ENCODE measurements around the gene MYCBP2.
"Not testable (repeated sequence)": the region's sequence is repeated elsewhere in the genome, so short reads cannot be mapped to it uniquely, and the experiment has no call there.

The MYCBP2 gene

GRCh38 chr13:77298426-77298825 is 28.5 kb downstream of the MYCBP2 start:
- DNase-seq, result no peak

- no peak for DNase-seq
Measured at GRCh38 chr13:77291774-77292173, 35.1 kb downstream of the MYCBP2 start.

- no peak for DNase-seq
Measured at GRCh38 chr13:77290342-77290741, 36.6 kb downstream of the MYCBP2 start.

DNA sequence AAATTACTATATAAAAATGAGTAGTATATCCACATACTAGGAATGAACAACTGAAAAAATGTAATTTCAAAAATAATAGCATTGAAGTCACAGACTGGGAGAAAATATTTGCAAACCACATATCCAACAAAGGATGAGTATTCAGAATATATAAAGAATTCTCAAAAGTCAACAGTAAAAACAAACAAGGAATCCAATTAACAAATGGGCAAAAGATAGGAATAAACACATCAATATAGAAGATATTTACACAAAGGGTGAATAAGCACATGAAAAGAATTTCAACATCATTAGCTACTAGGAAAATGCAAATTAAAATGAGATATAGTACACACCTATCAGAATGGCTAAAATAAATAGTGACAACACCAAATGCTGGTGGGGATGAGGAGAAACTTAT is 37.0 kb downstream of the MYCBP2 start:
- no peak for DNase-seq

DNA sequence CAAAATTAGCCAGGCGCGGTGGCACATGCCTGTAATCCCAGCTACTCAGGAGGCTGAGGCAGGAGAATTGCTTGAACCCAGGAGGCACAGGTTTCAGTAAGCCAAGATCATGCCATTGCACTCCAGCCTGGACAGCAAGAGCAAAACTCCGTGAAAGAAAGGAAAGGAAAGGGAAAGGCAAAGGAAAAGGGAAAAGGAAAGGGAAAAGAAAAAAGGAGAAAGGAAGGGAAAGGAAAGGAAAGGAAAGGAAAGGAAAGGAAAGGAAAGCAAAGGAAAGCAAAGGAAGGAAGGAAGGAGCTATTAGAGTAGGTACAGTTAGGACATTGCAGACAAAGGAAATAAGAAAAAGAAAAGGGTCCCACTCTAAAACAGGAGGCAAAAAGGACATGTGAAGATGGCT is 41.3 kb downstream of the MYCBP2 start:
- DNase-seq, result not testable (repeated sequence)

DNA sequence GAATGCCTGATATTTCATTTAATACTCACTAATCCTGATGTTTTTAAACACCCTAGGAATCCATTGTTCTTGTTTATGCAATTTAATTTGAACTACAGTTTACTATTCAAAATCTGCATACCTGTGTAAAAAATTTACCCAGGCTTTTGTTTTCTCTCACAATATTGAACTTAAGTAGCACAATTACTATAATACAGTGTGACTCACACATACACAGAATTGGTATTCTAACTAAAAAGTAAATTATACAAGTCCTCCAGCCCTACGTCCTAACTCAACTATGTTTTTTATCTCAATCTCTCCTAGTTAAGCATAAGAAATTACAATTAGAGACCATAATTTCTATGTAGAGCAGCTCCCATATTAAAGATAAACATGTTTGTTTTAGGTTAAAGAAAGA is 41.8 kb downstream of the MYCBP2 start:
- DNase-seq, result no peak

- no peak for DNase-seq
Measured at GRCh38 chr13:77274126-77274525, 52.8 kb downstream of the MYCBP2 start.

- DNase-seq, result no peak
Measured at GRCh38 chr13:77269141-77269540, 57.8 kb downstream of the MYCBP2 start.

DNA sequence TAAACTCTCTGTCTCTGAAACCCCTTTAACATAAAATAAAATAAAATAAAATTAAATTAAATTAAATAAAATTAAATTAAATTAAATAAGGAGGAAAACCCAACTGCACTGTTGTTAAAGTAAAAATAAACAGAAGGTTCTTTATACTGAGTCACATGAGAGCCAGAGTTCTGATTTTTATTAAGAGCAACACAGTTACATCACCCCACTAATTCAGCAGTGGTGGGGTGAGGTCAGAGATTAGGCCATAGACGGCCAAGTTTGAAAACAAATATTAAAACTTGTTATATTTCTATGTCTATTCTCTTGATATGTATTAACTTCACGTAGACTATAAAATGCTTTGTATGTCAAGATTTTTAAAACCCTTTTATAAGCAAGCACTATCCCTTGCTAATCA is 59.5 kb downstream of the MYCBP2 start:
- no peak for DNase-seq

DNA sequence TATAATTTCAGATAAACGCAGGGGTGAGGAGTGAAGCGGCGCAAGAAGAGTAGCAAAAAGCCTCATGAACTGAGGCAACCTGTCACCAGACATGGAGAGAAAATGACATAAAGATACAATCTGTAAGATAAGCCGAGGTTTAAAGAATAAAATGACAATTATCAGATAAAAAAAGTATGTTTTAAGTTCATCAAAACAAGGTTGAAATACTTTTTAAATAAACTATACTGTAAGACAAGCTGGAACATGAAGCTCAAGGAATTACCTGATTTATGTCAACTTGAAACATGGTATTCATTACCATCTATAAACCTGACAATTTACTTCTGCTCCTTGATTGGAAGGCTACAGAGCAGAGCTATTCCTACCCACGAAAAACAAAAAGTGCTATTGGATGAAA is 61.6 kb downstream of the MYCBP2 start:
- no peak for DNase-seq

- DNase-seq, result no peak
Measured at GRCh38 chr13:77262198-77262597, 64.7 kb downstream of the MYCBP2 start.

GRCh38 chr13:77250975-77251374 is 75.9 kb downstream of the MYCBP2 start:
- no peak for DNase-seq

DNA sequence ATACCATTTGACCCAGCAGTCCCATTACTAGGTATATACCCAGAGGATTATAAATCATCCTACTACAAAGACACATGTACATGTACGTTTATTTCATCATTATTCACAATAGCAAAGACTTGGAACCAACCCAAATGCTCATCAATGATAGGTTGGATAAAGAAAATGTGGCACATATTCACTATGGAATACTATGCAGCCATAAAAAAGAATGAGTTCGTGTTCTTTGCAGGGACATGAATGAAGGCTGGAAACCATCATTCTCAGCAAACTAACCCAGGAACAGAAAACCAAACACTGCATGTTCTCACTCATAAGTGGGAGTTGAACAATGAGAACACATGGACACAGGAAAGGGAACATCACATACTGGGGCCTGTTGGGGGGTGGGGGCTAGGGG is 81.7 kb downstream of the MYCBP2 start:
- not testable (repeated sequence) for DNase-seq

- DNase-seq, result no peak
Measured at GRCh38 chr13:77239312-77239711, 87.6 kb downstream of the MYCBP2 start.

GRCh38 chr13:77235456-77236022 is 91.4 kb downstream of the MYCBP2 start:
- DNase-seq, result no peak

- DNase-seq, result no peak
Measured at GRCh38 chr13:77233159-77233558, 93.7 kb downstream of the MYCBP2 start.

GRCh38 chr13:77230560-77230959 is 96.3 kb downstream of the MYCBP2 start:
- no peak for DNase-seq

- DNase-seq, result no peak
Measured at GRCh38 chr13:77225946-77226345, 100.9 kb downstream of the MYCBP2 start.

DNA sequence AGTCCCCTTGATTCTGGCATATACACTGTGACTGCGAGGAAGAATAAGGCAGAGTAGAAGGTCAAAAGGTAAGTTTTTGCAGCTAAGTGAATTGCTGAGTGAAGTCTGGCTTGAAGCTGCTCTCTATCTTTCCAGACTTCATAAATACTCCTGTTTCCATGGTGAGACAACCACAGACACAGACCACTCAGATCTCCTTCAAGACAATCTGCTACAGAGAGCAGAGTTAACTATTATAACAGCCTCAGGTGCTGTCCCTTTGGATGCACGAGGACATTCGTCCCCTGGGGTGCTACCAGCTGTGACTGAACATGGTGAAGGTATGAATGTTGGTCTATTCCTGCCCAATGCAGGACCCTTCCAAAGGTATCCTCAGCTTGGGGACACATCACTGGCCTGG is 104.0 kb downstream of the MYCBP2 start:
- no peak for DNase-seq

- DNase-seq, result no peak
Measured at GRCh38 chr13:77222000-77222690, 104.7 kb downstream of the MYCBP2 start.

DNA sequence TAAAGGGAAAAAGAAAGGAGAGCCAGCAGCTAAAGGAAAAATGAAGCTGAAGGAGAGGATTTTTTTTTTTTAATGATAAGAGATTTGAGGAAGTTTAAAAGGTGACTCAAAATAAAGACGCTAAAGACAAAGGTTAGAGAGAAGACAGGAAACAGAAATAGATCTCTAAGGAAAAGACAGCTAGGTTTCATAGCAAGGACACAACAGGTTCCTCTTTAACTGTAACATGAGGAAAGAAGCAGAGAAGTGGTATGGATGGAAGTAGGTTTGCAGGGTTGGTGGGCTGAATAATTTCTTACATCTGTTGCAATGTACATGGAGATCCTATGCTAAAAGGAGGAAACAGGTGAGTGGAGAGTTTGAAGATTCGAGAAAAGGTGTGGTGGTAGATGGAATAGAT is 107.5 kb downstream of the MYCBP2 start:
- DNase-seq, result no peak

GRCh38 chr13:77218274-77218673 is 108.6 kb downstream of the MYCBP2 start:
- DNase-seq, result no peak

- no peak for DNase-seq
Measured at GRCh38 chr13:77215543-77215942, 111.4 kb downstream of the MYCBP2 start.

DNA sequence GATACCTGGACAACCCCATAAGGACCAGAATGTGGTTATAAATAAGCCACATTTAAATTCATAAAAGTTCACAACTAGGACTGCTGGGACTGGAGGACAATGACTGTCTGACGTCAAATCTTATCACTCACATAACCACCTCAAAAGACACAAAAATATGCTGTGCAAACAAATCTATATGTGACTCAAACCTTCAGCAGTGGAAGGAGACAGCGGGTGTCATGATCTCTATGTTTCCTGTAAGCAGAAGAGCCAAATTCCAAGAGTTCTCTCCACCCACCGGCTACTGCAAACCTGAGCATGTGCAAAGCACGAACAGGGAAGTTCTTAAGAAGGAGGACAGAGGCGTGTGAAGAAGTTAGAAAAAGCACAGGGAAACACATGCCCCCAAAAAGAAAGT is 113.2 kb downstream of the MYCBP2 start:
- DNase-seq, result no peak

- DNase-seq, result no peak
Measured at GRCh38 chr13:77207943-77208342, 119.0 kb downstream of the MYCBP2 start.
